EH (cell line): ENCODE measurements around the gene NUDT8.
A peak's percentile ranks its signal among the peaks of the same experiment; 100 is the strongest.
"Not testable (repeated sequence)": the region's sequence is repeated elsewhere in the genome, so short reads cannot be mapped to it uniquely, and the experiment has no call there.

Source experiments
- DNase-seq: peaks from one replicate; pipeline ENCODE4 v3.0.0-alpha.2; 2015; ENCODE audit warnings: low read depth

NUDT8 gene

DNA sequence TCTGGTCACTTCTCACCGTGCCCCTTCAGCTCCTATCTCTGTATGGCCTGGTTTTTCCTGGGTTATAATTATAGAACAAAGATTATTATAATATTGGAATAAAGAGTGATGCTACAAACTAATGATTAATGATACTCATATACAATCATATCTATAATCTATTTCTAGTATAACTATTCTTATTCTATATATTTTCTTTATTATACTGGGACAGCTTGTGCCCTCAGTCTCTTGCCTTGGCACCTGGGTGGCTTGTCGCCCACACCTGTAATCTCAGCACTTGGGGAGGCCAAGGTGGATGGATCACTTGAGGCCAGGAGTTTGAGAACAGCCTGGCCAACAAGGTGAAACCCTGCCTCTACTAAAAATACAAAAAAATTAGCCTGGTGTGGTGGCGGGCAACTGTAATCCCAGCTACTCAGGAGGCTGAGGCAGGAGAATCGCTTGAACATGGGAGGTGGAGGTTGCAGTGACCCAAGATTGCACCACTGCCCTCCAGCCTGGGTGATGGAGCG lies 30.0 kb upstream of the NUDT8 start:
- not testable (repeated sequence) for DNase-seq

DNA sequence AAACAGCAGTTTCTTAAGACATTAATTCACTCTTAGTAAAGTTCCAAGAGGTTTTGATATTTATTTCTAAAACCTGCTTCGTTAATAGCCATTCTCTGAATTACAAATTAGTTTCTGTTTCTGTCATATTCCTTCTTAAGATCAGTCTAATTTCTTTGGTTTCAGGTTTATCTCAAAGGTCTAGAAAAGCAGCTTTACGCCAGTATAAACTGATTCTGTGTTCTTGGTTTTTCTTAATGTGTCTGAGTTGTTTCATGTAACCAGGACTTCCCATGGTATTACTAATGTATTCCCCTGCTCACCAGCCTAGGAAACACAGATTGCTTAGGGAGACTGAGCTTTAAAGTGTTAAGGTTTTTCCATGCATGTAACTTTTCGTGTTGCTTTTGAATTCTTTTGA lies 27.6 kb upstream of the NUDT8 start:
- DNase-seq = no peak

DNA sequence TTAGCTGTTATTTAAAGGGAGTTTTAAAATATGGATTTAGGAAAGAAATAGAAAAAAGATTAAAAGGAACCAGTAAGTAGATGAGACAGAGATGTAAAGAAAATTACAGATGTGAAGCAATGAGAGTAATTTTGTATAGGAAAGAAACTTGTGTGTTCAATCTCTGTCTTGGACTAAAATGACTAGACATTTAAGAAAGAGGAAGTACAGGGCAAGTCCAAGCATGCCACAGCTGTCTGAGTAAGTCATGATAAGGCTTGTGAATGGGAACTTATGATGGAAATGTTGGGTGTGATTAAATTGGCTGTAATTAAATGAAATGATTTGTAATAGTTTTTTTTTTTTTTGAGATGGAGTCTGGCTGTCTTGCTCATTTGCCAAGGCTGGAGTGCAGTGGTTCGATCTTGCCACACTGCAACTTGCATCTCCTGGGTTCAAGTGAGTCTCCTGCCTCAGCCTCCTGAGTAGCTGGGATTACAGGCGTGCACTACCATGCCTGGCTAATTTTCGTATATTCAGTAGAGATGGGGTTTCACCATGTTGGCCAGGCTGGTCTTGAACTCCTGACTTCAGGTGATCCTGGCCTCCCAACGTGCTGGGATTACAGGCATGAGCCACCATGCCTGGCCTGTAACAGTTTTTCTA lies 26.7 kb upstream of the NUDT8 start:
- DNase-seq = no peak

DNA sequence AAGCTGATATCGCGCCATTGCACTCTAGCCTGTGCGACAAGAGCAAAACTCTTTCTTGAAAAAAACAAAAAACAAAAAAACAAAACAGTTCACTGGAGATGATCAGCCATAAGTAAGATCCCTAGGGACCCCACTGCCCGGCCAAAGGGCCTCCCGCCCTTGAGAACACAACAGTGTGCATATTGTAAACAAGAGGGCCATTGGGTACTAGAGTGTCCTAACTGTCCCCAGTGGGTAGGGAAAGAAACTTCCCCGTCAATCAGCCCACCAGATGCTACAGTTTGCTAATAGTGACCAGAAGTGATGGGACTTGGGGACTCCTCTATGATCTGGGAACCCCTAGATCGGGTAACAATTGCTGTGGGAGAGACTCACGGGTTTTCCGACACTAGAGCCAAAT lies 24.5 kb upstream of the NUDT8 start:
- DNase-seq = no peak

DNA sequence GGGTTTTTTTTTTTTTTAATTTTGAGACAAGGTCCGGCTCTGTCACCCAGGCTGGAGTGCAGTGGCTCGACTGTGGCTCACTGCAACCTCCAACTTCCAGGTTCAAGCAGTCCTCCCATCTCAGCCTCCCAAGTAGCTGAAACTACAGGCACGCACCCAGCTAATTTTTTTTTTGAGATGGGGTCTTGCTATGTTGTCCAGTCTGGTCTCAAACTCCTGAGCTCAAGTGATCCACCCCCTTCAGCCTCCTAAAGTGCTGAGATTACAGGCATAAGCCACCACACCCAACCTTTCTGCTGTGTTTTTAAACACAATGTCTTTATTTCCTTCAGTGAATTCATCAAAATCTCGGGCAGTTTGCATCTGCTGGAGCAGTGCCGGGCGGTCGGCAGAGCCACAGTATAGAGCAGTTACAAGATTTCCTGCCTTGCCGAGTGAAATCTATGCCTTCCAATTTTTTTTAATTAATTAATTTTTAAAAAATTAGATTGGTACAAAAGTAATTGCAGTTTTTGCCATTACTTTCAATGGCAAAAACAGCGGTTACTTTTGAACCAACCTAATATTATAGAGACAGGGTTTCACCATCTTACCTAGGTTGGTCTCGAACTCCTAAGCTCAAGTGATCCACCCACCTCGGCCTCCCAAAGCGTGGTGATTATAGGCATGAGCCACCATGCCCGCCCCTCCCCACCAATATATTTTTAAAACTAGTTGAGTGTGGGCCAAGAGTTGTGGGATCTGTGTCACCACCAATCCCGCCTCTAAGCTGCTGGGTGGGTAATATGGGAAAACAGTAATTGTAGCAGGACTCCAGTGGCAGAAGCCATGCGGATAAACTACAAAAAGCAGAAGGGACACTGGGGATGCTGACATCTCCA lies 23.5 kb upstream of the NUDT8 start:
- DNase-seq = no peak

DNA sequence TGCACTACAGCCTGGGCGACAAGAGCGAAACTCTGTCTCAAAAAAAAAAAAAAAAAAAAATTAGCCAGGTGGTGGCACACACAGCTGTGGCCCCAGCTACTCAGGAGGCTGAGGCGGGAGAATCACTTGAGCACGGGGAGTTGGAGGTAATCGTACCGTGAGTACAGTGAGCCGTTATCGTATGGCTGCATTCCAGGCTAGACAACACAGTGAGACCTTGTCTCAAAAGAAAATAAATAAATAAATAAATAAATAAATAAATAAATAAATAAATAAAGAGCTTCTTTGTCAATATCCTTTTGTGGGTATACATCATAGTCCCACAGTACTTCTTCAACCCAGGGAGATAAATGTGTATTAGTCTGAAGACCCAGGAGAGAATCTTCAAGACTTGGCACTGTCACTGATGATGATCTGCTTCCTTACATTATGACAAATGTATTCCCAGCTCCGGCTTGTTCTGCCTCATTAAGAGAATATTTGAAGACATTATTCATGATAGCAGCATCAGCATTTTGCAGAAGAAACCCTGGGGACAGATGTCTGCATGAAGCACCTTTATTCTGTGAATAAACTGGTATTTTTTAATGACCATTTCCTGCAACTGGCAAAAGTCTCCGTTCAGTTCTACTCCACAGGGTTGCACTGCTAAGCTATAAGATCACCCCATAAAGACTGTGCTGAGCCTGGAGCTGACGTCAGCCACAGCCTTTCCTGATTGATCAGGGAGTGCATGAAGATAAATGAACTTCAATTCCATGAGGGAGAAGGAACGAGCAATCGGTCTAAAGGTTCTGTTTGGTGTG lies 22.4 kb upstream of the NUDT8 start:
- peak; percentile 6 for DNase-seq

DNA sequence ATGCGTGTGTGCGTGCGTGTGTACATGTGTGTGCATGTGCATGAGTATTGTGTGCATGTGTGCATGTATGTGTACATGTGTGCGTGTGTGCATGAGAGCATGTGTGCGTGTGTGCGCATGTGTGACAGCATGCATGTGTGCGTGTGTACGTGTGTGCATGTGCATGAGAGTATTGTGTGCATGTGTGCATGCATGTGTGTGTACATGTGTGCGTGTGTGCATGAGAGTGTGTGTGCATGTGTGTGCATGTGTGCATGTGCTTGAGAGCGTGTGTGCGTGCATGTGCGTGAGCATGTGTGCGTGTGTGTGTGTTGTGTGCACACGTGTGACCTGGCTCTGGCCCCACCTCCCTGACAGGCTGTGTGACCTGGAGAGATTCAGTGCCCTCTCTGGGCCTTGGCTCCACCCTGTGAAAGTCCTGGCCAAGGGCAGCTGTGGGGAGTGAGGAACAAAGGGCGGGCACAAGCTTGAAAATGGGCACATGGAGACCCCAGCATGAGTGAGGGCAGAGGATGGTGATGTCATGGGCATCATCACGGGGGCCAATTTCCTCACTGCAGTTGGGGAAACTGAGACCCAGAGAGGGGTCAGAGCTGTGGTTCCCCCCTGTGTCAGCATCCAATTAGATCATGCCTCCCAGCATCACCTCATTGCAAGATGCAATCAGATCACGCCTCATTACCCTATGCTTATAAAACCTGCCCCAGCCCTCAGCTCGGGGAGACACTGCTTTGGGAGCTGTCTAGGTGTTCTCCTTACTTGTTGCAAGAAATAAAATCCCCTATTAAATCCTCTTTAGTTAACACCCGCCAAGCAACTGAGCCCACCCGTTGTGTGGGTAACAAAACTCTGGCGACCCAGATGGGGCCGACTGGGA lies 20.1 kb upstream of the NUDT8 start:
- no peak for DNase-seq

DNA sequence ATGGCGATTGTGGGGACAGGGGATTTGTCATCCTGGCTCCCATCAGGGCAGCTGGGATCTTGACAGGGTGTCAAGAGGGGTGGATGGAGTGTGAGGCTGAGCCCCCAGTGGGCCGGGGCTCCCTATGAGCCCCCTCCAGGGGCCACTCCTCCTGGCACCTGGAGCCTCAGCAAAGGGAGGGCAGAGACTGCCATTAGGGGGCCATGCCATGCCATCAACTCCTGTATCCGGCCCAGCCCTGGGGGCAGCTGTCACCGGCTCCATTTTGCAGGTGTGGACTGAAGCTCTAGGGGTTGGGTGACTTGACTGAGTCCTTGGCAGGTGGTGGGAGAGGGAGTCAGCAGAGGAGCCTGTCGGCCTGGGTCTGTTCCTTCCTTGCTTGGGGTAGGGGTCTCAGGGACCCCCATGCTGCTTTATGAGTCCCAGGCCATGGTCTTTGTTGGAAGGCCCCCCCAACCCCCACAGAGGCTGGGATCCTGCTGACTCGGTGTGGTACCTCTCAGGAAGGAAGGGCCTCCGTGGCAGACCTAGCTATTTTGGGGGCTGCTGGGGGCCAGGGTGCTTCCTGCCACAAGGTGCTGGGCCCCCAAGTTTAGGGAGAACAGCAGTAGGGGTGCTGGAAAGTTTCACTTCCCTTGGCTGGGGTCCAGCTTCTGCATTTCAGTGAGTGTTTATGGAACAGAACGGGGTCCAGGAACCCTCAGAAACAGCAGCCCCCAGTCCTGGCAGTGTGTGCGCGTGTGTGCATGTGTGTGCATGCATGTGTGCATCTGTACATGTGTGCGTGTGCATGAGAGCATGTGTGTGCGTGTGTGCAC lies 19.3 kb upstream of the NUDT8 start:
- DNase-seq = no peak

DNA sequence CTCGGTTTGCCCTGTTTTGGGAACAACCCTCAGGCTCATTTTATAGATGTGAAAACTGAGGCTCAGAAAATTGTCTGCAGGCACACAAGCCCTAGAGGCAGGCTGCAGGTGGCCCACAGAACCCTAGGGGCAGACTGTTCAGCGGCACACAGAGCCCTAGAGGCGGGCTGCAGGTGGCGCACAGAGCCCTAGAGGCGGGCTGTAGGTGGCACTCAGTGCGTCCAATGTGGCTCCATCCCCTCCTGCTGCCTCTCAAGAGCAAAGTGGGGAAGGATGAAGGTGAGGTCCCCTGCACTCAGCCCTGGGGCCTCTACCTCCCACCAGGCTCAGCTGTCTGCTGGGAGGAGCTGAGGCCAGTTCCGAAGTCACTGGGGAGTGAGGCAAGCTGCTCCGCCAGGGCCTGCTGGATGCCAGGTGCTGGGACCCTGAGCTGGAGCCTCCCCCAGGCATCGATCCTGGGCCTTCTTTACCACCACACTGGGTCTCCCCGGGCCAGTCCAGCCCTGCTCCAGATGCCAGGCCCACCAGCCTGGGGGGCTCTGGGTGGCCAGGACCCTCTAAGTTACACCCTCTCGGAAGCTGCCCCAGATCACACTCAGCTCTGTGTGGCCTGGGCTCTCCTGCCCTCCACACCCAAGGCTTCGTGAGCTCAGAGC lies 18.5 kb upstream of the NUDT8 start:
- DNase-seq = no peak

DNA sequence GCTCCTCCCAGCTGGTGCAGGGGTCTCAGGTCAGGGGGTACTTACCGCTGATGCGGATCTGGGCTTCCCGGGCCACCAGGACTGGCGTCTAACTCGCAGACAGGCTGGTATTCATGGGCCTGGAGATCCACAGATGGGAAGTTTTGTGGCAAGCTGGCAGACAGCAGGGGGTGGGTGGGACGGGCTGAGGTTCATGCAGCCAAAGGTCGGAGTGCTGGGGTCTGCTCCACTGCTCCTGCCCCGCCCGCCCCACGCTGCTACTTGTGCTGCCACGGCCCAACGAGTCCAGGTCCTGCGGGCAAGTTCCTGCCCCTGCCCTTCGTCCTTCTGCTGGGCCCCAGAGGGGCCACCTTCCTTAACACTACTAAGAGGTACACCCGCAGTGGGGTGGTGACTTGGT lies 17.7 kb upstream of the NUDT8 start:
- no peak for DNase-seq

DNA sequence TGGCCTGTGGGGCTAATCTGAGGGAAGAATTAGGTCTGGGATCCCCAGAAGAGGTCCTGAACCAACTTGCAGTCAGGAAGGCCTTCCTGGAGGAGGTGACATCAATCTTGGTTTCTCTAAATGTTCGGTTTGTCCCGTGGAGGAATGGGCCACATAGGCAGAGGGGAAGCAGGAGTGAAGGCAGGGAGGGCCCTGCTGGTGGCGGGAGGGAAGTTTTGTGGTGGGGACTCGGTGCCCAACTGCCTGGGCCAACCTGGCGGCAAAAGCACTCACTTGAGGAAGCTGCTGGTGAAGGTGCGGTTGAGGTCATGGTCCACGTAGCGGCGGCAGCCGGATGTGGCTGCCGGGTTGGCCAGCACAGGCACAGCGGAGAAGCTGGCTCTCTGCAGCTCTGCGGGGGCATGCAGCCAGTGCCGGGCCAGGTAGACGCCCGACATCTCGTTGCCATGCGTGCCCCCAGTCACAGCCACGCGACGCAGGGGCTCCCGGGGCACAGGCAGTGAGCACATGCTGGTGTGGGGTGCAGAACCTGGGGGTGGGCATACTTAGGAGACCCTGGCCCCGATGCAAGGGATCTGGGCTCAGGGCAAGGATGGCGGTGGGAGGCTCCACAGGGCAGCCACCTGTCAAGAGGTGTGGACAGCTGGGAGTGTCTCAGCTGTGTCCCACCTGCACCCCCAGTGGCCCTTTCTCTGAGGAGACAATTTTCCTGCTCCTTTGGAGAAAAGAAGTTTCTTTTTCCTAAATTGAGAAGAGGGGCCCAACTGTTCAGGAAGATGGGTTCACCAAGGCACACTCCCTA lies 17.0 kb upstream of the NUDT8 start:
- DNase-seq = no peak

DNA sequence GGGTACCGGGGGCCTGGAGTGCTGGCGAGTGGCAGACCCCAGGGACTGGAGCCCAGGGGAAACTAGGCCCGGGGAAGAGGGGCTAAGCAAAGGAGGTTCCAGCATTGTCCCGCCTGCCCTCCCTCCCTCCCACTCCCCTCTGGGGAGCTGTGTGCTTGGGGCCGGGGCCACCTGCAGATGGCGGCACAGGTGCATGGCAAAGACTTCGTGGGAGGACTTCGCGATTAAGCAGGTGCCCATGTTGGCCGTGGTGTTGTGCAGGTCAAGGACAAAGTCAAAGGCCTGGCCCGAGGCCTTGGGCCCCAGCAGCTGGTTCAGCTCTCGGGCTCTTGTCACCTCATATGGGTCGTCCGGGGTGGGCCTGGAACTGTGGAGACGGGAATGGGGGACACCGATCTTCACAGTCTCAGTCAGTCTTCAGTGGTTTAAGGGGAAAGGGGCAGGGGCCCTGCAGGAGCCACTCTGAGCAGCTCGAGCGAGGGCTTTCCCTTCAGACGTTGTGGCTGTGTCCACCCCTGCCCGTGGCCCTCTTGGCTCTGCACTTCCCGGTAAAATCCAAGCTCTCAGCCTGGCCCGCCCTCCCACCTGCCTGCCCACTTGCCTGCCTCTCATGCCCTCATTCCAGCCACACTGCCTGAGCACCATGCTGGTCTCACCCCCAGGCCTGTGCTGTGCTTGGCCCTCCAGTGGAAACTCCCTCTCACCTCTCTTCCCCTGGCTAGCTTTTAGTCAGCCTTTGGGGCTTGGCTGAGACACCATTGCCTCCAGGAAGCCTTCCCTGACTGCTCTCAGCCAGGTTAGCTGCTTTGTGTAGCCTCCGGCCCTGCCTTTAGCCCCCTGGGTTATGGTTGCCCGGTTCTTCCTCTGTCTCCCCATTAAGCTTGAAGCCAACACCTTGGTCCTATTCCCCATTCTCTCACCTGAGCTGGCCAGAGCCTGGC lies 16.1 kb upstream of the NUDT8 start:
- DNase-seq = no peak

DNA sequence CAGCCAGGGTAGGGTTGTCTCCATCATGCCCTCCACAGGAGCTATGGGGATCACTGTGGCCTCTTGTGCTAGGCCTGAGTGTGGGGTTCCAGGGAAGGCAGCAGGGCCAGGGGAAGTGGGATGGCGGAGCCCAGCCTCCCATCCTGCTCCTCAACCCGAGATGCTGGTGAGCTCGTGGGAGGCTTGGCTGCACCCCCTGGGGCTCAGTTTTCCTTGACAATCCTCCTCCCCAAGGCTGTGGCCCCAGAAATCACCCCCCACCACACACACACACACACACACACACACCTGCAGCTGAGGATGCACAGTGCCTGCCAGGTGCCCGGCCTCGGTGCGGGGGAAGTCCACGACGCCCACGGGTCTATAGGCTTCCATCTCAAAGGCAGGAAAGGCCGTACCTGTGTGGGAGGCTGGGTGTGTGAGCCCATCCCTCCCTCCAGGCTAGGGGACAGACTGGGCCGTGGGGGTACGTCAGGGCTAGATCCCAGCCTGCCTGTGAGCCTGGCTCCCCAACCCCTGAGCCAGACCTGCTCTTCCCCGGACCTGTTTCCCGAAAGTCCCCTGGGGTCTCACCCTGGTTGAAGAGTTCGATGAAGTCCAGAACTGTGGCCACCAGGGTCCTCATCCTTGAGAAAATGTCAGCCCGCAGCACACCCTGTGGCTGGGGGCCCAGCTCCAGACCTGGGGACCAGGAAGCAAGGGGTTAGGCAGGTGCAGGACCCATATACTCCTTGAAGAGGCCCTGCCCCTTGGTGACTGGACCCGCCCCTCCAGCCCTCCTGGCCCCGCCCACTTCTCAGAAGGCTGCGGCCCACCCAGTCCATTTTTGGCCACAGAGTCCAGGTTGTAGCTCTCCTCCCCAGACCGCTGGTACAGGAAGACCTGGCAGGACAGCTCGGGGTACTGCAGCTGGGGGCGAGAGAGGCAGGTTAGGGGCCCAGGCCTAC lies 15.0 kb upstream of the NUDT8 start:
- DNase-seq = no peak

DNA sequence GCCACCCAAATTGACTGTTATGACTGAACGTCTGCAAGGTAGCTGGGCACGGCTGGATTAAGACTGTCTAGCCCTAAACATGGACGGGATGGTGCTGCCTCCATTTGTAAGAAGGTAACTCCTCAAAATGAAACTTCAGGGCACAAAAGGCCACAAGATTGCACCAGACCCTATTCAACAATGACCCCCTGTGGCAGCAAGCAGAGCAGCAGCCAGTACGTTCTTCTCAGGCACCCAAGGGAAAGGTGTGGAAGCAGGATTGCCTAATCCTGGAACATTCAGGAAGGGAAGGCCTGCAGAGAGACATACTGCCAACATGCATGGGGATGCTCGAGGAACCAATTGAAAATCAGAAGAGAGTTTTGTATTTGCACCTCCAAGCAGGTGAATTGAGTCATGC lies 14.3 kb upstream of the NUDT8 start:
- peak; percentile 13 for DNase-seq

DNA sequence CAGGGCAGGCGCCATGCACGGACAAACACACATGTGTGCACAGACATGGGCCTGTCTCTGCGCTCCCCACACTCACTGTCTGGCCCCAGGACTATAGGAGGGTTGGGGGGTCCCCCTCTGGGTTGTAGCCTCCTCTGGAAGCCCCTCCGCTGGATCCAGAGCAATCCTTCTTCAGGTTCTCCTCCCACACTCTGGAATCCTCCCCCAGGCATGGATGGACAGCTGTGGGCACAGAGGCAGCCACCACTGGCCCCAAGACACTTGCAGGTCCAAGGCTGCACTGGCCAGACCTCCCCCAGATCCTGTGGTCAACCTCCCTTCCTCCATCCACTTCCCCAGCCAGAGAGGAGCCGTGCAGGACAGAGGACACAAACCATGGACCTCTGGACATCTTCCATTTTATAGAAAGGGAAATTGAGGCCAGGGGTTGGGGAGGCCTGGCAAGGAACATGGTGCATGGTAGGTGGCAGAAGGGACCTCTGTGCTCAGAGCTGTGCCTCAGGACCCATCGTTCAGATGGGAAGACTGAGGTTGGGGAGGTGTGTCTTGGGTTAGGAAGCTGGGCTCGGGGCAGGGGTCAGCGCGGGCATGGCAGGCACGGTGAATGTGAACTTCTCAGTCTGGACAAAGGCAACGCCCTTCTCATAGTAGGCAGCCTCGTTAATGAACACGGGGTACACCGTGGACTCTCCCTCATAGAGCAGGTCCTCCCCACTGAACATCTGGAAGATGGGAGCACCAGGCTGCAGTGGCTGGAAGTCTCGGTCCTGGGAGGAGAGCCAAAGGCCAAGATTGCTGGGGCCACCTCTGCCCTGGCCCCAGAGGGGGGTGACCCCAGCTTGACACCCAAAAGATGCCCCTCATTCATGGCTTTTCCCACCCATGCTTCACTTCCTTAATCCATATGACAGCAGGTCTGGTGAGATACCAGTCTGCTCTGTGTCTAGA lies 12.7 kb upstream of the NUDT8 start:
- DNase-seq = no peak
